ENCODE measurements around the gene FNDC11.

Gene FNDC11

GRCh38 chr20:63586797-63587196 lies 32.8 kb downstream of the FNDC11 start:
- Histone ChIP-seq H3K9ac (ENCODE audit: low read depth, low read length) (no peak overlapping the region), H3K4me2 (ENCODE audit: low read length) (no peak overlapping the region), H3K4me3 (ENCODE audit: low read length) (no peak overlapping the region), H3K36me3 (ENCODE audit: insufficient read depth, low read length) (peaks cover 2% of the 10 kb centered on the region), H3K27me3 (ENCODE audit: control insufficient read depth, insufficient read depth, low read length) (no peaks in the 10 kb centered on the region), H3K4me1 (ENCODE audit: control insufficient read depth, insufficient read depth, low read length) (peaks cover 8% of the 10 kb centered on the region), H3K9me3 (replicated peaks; ENCODE audit: low read length) (no peaks in the 10 kb centered on the region)

GRCh38 chr20:63587256-63587655 lies 33.3 kb downstream of the FNDC11 start:
- H3K9ac ChIP-seq (ENCODE audit: low read depth, low read length) = no peak overlapping the region

DNA sequence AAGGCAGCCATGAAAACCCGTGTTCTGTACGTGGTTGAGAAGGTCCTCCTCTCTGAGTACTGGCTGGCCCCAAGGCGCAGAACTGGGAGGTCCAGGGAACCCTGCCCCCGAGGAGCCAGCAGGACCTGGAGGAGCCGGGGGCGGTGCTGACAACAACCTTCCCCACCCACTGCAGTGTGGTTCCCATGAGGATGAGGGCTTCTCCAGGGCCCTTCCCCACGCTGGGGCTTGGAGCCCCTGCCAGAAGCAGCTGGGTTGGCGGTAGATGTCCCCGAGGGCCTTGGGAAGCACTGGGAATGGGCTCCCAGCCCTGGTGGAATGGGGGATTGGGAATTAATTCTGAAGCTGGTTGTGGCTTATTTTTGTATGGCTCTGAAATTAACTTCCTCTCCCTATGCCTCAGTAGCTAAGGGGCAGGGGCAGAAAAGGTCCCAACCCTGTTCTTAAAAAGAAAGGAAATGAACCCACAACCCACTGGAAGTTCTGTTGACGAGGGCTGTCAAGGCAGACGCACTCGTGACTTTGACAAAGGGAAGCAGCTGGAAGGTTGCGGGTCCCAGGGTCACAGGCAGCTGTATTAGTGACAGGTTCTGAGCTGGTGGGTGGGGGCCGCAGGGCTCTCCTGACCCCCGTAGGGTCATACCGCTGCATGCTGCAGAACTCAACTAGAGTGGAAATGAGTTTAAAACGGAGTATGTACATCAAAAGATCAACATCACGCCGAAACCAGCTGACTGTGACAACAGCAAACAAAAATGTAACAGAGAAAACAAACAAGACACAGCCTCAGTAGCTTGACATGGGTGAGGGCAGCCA lies 34.0 kb downstream of the FNDC11 start:
- no peak overlapping the region for H3K4me3 ChIP-seq (ENCODE audit: low read length)
- H3K4me1 ChIP-seq (ENCODE audit: control insufficient read depth, insufficient read depth, low read length) = peaks cover 4% of the 10 kb centered on the region
- no peaks in the 10 kb centered on the region for H3K9me3 ChIP-seq (replicated peaks; ENCODE audit: low read length)
- no peaks in the 10 kb centered on the region for H3K27me3 ChIP-seq (ENCODE audit: control insufficient read depth, insufficient read depth, low read length)
- no peak overlapping the region for H3K4me2 ChIP-seq (ENCODE audit: low read length)
- peaks cover 12% of the 10 kb centered on the region for H3K36me3 ChIP-seq (ENCODE audit: insufficient read depth, low read length)
- no peak overlapping the region for H3K9ac ChIP-seq (ENCODE audit: low read depth, low read length)

More at GRCh38 chr20:63587256-63587655, 33.3 kb downstream of the FNDC11 start:
- Histone ChIP-seq H3K4me3 (ENCODE audit: low read length) (no peak overlapping the region), H3K36me3 (ENCODE audit: insufficient read depth, low read length) (peaks cover 6% of the 10 kb centered on the region), H3K9me3 (replicated peaks; ENCODE audit: low read length) (no peaks in the 10 kb centered on the region), H3K4me1 (ENCODE audit: control insufficient read depth, insufficient read depth, low read length) (peaks cover 8% of the 10 kb centered on the region), H3K4me2 (ENCODE audit: low read length) (no peak overlapping the region), H3K27me3 (ENCODE audit: control insufficient read depth, insufficient read depth, low read length) (no peaks in the 10 kb centered on the region)

DNA sequence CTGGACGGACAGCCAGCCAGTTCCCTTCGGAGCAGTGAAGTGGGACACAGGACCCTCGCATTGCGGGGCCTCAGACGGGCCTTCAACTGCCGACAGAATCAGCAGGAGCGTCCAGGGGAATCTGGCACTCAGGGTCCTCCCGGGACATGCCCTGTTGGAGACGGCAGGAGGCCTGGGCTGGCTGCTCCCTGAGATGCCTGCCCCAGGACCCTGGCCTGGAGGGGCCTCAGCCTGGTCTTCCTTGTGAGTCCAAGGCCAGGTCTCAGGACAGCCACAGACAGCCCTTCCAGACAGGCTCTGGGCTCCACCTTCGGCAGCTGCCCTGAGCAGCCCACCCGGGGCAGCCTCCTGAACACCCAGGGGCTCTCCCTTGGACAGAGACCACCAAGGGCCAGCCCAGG lies 34.7 kb downstream of the FNDC11 start:
- H3K36me3 ChIP-seq (ENCODE audit: insufficient read depth, low read length) = peaks cover 18% of the 10 kb centered on the region
- H3K4me1 ChIP-seq (ENCODE audit: control insufficient read depth, insufficient read depth, low read length) = no peaks in the 10 kb centered on the region
- H3K27me3 ChIP-seq (ENCODE audit: control insufficient read depth, insufficient read depth, low read length) = no peaks in the 10 kb centered on the region
- H3K9ac ChIP-seq (ENCODE audit: low read depth, low read length) = no peak overlapping the region
- H3K4me2 ChIP-seq (ENCODE audit: low read length) = no peak overlapping the region
- H3K9me3 ChIP-seq (replicated peaks; ENCODE audit: low read length) = no peaks in the 10 kb centered on the region
- no peak overlapping the region for H3K4me3 ChIP-seq (ENCODE audit: low read length)

DNA sequence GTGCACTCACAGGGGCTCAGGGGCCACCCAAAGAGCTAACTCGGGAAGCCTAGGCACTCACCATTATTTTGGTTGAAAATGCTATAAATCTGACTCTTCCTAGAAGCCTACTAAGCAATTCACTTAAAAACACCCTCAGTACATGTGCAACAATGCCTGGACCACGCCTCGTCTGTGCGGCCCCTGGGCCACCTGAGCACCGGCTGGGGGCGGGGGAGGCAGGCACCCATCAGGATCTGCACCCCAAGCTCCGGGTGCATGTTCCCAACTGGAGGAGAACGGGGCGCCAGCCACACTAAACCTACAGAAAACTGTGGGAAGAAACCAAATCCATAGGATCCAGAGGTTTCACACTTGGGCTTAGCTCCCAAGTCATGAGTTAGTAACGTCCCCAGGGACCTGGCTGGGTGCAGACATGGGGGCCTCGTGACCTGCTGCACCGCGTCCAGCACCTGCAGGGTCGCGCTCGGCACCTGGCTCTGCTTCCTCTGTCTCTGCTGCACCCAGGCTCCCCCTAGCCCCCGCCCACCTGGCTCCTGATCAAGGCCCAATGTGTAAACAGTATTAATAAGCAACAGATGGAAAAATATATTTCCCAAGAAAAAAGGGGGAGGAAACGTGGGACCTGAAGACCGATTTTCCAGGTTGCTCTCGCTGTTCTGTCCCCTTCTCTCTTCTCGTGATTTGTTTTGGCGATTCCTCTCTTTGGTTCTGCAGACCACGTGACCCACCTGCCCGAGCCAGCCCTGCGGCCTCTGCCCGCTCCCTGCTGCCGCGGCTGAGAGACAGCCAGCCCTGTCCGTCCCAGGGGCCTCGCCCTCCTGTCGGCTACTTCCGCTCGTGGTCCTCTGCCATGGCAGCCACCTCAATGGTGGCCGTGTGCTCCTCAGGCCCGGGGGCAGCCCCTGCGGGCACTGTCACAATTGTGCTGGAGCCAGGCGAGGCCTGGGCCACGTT lies 35.6 kb downstream of the FNDC11 start:
- Histone ChIP-seq H3K36me3 (ENCODE audit: insufficient read depth, low read length) (peaks cover 18% of the 10 kb centered on the region), H3K9me3 (replicated peaks; ENCODE audit: low read length) (no peaks in the 10 kb centered on the region), H3K4me3 (ENCODE audit: low read length) (no peak overlapping the region)

DNA sequence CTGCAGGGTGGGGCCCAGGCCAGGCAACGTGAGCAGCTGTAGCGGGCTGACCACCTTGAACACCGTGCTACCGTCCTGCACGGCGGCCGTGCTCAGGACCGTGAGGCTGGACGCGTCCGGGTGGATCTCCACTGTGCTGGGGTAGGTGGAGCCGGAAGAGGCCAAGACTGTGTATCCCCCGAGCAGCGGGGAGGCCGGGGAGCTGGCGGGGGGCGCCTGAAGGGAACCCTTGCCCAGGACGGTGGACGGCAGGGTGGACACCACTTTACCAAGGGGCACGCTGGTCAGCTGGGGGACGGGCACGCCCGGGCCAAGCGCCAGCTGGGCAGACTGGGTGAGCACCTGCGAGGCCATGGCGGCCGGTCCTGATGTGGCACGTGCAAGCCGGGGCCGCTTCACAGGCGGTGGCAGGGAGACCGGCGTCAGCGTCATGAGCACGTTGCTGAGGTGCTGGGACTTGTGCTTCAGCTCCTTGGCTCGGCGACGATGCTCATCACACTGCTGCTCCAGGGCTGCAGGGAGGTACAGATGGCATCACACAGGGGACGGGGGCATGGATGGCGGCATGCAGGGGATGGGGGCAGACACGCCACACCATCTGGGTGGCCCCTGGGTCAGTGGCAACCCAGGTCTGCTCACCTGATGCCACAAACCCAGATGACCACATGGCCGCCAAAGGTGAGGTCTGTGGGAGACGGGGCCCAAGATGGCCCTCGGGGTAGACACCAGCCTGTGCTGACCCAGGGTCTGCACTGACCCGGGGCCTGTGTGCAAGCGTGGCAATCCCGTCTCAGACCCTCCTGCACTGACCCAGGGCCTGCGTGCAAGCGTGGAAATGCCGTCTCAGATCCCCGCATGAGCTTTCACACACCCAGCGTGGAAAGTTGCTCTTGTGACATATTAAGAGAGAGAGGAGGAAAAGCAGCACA lies 36.5 kb downstream of the FNDC11 start:
- no peak overlapping the region for H3K9ac ChIP-seq (ENCODE audit: low read depth, low read length)
- no peaks in the 10 kb centered on the region for H3K27me3 ChIP-seq (ENCODE audit: control insufficient read depth, insufficient read depth, low read length)
- H3K9me3 ChIP-seq (replicated peaks; ENCODE audit: low read length) = no peaks in the 10 kb centered on the region
- H3K4me2 ChIP-seq (ENCODE audit: low read length) = no peak overlapping the region
- peaks cover 18% of the 10 kb centered on the region for H3K36me3 ChIP-seq (ENCODE audit: insufficient read depth, low read length)
- H3K4me3 ChIP-seq (ENCODE audit: low read length) = no peak overlapping the region
- peaks cover 6% of the 10 kb centered on the region for H3K4me1 ChIP-seq (ENCODE audit: control insufficient read depth, insufficient read depth, low read length)

More for the DNA sequence above, 35.6 kb downstream of the FNDC11 start:
- no peaks in the 10 kb centered on the region for H3K27me3 ChIP-seq (ENCODE audit: control insufficient read depth, insufficient read depth, low read length)
- H3K9ac ChIP-seq (ENCODE audit: low read depth, low read length) = no peak overlapping the region
- peaks cover 6% of the 10 kb centered on the region for H3K4me1 ChIP-seq (ENCODE audit: control insufficient read depth, insufficient read depth, low read length)
- H3K4me2 ChIP-seq (ENCODE audit: low read length) = no peak overlapping the region

DNA sequence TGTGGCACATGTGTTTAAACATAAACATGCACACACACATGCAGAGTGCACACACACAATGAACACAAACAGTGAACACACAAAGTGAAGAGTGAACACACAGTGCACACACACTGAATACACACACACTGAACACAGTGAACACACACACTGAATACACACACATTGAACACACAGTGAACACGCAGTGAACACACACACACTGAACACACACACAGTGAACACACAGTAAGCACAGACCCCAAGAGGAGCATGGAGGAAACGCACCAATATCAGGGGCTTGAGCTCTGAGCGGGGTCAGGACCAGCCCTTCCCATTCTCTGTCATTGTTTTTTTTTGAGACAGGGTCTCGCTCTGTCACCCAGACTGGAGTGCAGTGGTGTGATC lies 37.2 kb downstream of the FNDC11 start:
- Histone ChIP-seq H3K4me3 (ENCODE audit: low read length) (no peak overlapping the region), H3K9ac (ENCODE audit: low read depth, low read length) (no peak overlapping the region), H3K4me1 (ENCODE audit: control insufficient read depth, insufficient read depth, low read length) (peaks cover 6% of the 10 kb centered on the region), H3K4me2 (ENCODE audit: low read length) (no peak overlapping the region), H3K36me3 (ENCODE audit: insufficient read depth, low read length) (peaks cover 19% of the 10 kb centered on the region), H3K9me3 (replicated peaks; ENCODE audit: low read length) (no peaks in the 10 kb centered on the region), H3K27me3 (ENCODE audit: control insufficient read depth, insufficient read depth, low read length) (no peaks in the 10 kb centered on the region)

DNA sequence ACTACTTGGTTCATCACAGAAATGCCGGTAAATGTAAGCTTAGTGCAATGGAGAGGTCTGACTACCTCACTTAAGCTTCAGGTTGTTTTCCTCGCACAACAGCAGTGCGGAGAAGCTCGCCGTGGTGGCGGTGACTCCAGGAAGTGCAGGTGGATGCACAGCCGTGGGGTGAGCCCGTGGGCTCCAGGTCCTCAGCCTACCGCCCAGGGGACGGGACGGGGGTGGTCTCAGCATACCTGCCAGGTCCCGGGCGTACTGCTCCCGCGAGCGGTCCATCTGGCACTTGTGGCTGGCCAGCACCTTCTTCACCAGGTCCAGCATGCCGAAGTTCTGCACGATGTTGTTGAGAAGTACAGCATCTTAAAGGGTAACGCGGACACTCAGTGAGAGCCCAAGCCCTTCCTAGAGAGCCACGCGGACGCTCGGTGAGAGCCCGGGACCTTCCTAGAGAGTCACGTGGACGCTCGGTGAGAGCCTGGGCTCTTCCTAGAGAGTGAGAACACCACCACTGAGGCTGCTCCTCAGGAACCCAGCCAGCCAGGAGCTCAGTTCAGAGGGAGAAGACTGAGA lies 37.9 kb downstream of the FNDC11 start:
- Histone ChIP-seq H3K4me1 (ENCODE audit: control insufficient read depth, insufficient read depth, low read length) (peaks cover 6% of the 10 kb centered on the region), H3K9me3 (replicated peaks; ENCODE audit: low read length) (no peaks in the 10 kb centered on the region), H3K9ac (ENCODE audit: low read depth, low read length) (no peak overlapping the region), H3K4me2 (ENCODE audit: low read length) (no peak overlapping the region), H3K4me3 (ENCODE audit: low read length) (no peak overlapping the region), H3K36me3 (ENCODE audit: insufficient read depth, low read length) (peaks cover 24% of the 10 kb centered on the region), H3K27me3 (ENCODE audit: control insufficient read depth, insufficient read depth, low read length) (no peaks in the 10 kb centered on the region)

GRCh38 chr20:63592661-63593060 lies 38.7 kb downstream of the FNDC11 start:
- Histone ChIP-seq H3K4me1 (ENCODE audit: control insufficient read depth, insufficient read depth, low read length) (peaks cover 6% of the 10 kb centered on the region), H3K9me3 (replicated peaks; ENCODE audit: low read length) (no peaks in the 10 kb centered on the region), H3K27me3 (ENCODE audit: control insufficient read depth, insufficient read depth, low read length) (no peaks in the 10 kb centered on the region), H3K4me3 (ENCODE audit: low read length) (no peak overlapping the region), H3K4me2 (ENCODE audit: low read length) (no peak overlapping the region), H3K36me3 (ENCODE audit: insufficient read depth, low read length) (peaks cover 24% of the 10 kb centered on the region), H3K9ac (ENCODE audit: low read depth, low read length) (no peak overlapping the region)

GRCh38 chr20:63594043-63594561 lies 40.1 kb downstream of the FNDC11 start:
- no peaks in the 10 kb centered on the region for H3K27me3 ChIP-seq (ENCODE audit: control insufficient read depth, insufficient read depth, low read length)
- H3K4me2 ChIP-seq (ENCODE audit: low read length) = no peak overlapping the region
- H3K36me3 ChIP-seq (ENCODE audit: insufficient read depth, low read length) = peaks cover 35% of the 10 kb centered on the region
- no peak overlapping the region for H3K9ac ChIP-seq (ENCODE audit: low read depth, low read length)
- H3K4me1 ChIP-seq (ENCODE audit: control insufficient read depth, insufficient read depth, low read length) = peaks cover 6% of the 10 kb centered on the region
- H3K9me3 ChIP-seq (replicated peaks; ENCODE audit: low read length) = no peaks in the 10 kb centered on the region
- H3K4me3 ChIP-seq (ENCODE audit: low read length) = no peak overlapping the region
